Putamen (tissue), 1 donor: ENCODE measurements around the gene TNFRSF11A.

Experiments
- DNase-seq: peaks from one replicate; pipeline ENCODE4 v3.0.0-alpha.2; 2016; ENCODE audit warnings: low spot score

The TNFRSF11A gene

GRCh38 chr18:62324917-62325805 lies at the start of gene TNFRSF11A:
Gene TNFRSF11A (plus strand): TSS chr18:62325310. CDS start chr18:62325353, 43 bp downstream.
- DNase-seq, result no peak

DNA sequence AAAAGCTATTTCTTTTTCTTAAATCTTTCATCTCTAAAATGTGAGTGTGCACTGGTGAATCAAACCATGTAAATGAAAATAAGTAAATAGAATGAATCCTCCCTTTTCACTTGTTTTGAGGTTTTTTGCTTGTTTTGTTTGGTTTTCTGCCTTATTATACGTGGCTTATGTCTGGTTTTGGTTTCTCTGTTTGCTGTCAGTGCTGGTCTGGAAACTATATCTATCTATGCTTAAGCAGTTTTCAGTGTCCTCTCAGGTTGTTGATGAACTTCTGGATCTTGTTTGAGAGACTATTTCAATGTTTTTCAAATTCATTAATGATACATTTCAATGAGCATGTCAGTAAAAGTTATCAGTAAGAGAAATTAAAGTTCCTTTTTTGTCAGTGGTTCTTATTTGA lies 48.1 kb upstream of the TNFRSF11A start:
- no peak for DNase-seq

DNA sequence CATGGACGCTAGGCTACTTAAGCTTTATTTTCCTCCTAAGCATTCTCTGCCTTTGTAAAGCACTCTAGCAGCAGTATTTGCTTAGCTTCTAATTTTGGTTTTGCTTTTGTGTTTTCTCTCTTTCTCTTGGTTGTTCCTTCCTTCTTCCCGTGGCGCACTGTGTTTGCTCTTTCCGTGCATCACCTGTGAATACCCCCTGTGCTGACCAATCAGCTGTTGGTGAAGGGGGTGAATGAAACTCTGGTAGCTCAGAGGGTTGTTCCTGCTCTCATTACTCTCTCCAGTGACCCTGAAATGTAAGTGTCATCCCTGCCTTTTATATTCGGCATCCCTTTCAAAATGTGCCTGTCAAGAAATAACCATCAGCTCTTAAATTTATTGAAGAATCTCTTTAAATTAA lies 45.5 kb upstream of the TNFRSF11A start:
- no peak for DNase-seq

DNA sequence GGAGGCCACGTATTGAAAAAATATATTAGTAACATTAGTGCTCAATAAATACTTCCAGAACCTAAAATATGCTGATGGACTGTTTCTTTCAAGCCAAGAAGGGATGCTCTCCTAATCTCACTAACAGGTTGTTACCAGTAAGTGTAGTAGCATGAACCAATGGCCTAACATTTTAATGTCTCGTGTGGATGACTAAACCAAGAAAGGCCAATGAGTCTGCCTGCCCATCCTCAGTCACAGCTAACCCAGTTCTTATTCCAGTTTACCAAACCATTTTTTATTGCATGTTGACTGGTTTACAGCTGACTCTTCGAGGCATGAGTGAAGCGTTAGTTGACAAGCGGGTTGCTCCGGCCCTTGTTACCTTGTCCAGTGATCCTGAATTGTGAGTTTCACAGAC lies 45.1 kb upstream of the TNFRSF11A start:
- DNase-seq, result no peak

- no peak for DNase-seq
Measured at GRCh38 chr18:62280786-62281185, 44.3 kb upstream of the TNFRSF11A start.

DNA sequence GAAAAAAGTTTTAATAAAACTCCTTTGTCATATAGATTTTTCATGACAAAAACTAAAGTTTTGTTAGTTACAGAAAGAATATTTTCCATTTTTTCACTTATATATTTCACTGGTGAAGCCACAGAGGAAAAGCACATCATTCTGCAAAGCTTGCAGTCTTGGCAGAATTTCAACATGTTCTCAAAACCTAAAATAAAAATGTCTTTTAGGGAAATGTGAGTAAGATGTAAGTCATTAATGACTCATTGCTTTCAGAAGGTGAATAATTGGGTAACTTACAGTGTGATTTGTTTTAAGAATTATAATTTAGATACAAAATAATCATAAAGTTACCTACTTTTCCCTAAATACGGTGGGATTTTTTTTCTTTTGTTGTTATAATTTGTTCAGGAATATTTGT lies 43.4 kb upstream of the TNFRSF11A start:
- DNase-seq, result peak; percentile 59

- no peak for DNase-seq
Measured at GRCh38 chr18:62282188-62282629, 42.9 kb upstream of the TNFRSF11A start.

DNA sequence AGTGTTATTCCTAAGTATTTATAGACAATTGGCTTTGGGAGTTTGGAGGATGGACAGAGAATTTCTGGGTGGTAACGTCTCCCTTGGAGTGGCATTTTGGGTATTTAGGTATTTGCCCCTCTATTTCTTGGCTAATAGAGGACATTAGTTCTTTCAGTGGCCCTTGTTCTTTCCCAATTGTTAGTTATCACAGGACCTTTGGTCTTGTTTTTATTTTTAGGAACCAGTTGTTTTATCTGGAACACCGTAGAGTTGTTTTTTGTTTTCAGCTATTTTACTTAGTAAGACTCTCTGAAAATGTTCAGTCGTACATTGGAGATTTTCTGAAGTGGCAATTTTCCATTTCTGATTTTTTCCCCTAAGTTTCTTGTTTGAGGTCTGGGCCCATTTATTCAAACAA lies 40.5 kb upstream of the TNFRSF11A start:
- no peak for DNase-seq

DNA sequence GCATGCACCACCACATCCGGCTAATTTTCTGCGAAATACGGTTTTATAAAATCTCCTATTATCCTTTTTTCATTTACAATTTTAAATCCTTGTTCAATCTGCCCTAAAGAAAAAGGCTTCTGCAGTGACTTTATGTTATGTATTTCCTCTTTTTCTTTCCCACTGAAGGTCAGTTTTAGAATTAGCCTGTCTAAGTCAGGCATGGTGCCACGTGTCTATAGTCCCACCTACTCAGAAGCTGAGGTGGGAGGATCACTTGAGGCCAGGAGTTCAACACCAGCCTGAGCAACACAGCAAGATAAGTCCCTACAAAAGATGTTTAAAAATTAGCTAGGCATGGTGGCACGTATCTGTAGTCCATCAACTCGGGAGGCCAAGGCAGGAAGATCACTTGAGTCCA lies 39.8 kb upstream of the TNFRSF11A start:
- DNase-seq, result no peak

DNA sequence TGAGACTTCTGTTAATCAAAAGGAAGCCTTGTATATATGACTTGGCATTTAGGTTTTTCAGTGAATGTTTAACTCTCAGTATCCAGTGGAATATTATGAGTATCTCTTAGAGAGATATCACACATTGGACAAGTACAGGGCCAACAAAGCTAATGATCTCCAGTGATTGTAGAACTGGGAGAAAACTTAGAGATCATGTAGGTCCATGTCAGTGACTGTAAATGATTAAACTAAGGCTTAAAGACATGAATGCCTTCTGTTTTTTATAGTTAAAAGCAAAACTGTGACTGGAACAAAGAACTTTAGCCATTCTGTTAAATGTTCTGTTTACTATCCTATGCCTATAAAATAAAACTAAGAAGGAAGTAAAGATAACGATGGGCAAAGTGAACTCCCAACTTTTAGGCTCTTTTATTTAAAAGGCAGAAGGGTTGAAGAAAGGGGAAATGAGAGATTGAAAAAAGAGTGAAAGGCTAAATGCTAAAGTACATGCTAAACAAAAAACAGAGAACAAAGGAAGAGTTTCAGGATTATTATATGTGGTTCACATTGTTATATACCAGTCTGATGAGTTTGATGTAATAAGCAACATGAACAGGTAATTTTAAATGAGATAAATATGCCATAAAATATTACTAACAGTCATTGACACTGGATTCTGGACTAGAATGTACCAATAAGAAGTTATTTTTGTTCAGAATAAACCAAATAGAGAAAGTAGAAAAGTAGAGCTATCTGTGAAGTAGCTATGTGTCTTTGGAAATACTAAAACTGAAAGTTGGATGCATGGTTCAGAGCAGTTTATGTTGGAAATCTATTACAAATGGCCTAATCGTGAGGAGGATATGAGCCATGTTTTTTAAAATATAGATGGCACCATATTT lies 37.1 kb upstream of the TNFRSF11A start:
- DNase-seq, result no peak

- no peak for DNase-seq
Measured at GRCh38 chr18:62288665-62289008, 36.5 kb upstream of the TNFRSF11A start.

- DNase-seq, result no peak
Measured at GRCh38 chr18:62289047-62289446, 36.1 kb upstream of the TNFRSF11A start.

DNA sequence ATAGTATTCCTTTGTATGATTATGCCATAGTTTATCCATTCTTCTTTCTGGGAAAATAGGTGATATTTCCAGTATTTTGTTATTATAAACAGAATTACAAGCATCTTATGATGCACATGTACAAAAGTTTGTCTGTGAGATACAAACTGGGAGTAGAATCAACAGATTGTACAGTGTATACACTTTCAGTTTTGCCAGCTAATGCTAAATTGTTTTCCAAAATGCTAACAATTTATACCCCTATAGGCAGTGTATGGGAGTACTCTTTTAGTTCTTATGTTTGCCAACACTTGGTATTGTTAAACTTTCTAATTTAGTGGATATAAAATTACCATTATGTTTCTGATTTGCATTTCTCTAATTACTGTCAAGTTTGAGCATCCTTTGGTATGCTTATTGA lies 31.0 kb upstream of the TNFRSF11A start:
- DNase-seq, result no peak

DNA sequence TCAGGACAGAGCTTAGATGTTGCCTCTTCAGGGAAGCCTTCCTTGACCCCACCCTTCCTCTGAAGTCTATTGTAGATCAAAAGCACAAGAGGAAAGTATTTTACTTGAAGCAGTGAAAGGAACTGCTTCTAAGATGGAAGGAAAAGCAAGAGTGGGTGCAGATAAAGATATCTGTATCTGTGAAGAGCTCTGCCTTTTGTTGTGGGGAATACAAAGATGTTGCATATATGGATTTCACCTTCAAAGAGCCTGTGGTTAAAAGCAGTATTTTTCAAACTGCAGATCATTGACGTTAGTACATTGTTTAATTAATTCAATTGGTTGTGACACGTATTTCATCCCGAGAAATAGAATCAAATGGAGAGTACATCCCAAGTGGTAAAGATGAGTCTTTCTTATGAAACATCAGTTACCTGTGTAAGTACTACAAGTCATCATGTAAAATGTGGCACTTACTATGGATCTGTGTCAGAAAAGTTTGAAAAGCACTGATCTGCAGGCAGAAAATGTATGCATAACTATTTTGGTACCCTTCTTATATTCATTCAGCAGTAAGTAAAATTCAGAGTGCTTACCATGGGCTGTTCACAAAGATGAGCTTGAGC lies 24.6 kb upstream of the TNFRSF11A start:
- no peak for DNase-seq

DNA sequence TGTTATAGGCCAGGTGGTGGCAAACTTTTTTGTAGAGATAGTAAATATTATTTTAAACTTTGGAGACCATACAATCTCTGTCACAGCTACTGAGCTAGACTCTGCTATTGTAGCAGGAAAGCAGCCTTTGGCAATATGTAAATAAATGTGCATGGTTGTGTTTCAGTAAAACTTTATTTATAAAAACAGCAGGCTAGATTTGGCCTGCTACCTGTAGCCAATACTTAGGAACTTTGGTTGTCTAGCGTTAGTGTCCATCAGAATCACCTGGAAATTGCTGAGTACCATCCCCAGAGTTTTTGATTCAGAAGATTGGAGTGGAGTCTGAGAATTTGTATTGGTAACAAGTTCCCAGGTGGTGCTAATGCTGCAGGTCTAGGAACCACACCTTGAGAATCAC lies 23.8 kb upstream of the TNFRSF11A start:
- DNase-seq, result no peak

- DNase-seq, result no peak
Measured at GRCh38 chr18:62312851-62313250, 12.3 kb upstream of the TNFRSF11A start.

- no peak for DNase-seq
Measured at GRCh38 chr18:62318228-62319180, 6.6 kb upstream of the TNFRSF11A start.

- DNase-seq, result no peak
Measured at GRCh38 chr18:62321201-62321600, 3.9 kb upstream of the TNFRSF11A start.

DNA sequence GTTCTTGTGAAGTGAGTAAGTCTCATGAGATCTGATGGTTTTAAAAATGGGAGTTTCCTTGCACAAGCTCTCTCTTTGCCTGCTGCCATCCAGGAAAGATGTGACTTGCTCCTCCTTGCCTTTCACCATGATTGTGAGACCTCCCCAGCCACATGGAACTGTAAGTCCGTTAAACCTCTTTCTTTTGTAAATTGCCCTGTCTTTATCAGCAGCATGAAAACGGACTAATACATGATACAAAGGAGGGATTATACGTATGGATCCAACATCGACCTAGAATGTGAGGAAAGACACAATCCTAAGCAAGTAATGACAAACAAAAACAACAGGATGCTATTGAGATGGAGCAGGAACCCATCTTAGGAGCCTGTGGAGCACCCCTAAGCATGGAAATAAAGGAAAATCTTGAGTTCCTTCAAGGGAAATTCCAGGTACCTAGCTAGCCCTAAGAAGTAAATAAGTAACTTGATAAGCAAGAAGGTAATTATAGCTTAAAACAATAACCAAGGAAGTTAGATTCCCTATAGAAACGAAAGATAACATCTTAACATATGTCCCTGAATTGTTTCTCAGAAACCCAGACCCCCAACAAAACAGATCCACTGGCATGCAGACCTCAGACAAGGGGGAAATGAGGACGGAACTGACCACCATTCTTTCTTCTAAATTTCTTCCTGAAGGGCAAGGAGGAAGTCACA lies 1.5 kb upstream of the TNFRSF11A start:
- DNase-seq, result no peak

- no peak for DNase-seq
Measured at GRCh38 chr18:62324181-62324828, 805 bp upstream of the TNFRSF11A start.
